ENCODE results near the gene NEMF.

The NEMF gene

DNA sequence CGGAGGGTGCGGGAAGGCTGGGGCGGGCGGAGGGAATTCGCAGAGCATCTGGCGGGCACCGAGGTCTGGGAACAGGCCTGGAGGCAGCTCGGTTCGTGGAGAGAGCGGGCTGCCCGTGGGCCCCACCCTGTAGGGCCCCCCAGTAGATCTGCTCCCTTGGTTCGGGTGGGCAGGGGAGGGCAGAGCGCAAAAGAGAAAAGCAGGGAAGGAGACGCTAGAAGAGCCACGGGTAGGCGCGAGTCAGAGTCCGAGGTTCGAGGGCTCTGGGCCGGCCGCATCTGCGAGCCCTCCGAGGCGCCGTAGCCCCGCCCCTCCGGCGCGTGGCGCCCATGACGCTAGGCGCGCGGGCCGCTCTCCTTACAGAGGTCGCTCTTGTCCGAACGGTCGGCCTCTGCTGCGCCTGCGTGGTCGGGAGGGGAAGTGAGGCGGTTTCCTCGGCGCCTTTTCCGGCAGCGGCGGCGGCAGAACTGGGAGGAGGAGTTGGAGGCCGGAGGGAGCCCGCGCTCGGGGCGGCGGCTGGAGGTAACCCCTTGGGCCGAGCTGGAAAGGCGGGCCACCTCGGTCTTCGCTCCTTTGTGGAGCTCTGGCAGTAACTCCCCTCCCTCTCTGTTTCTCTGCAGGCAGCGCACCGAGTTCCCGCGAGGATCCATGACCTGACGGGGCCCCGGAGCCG lies 40.2 kb upstream of the NEMF start, which contains the start of gene ARF6:
Gene ARF6 (plus strand): TSS at position 447 of the 673 bp plus-strand sequence. CDS start 655 bp downstream, outside the sequence.
- no peaks in the 10 kb centered on the region for H3K9me3 ChIP-seq (ENCODE audit: control insufficient read depth, low read length)
- WGBS, 2 experiments (ENCODE audit: insufficient coverage in 2 of 2): 0% methylated on average over 44 to 66 of the region's 66 CpGs
- H3K27ac ChIP-seq (ENCODE audit: low read depth, low read length, severe bottlenecking): peak within 1 kb of the TSS; percentile 96
- peaks cover 21% of the 10 kb centered on the region for H3K36me3 ChIP-seq (ENCODE audit: control insufficient read depth, insufficient read depth, low read length)
- H3K4me3 ChIP-seq (ENCODE audit: extremely low read depth, insufficient read depth, low read length, poor library complexity, severe bottlenecking): peak within 1 kb of the TSS; percentile 98
- H3K4me1 ChIP-seq (ENCODE audit: control insufficient read depth, insufficient read depth, low read length, poor library complexity, severe bottlenecking): peaks cover 5% of the 10 kb centered on the region

DNA sequence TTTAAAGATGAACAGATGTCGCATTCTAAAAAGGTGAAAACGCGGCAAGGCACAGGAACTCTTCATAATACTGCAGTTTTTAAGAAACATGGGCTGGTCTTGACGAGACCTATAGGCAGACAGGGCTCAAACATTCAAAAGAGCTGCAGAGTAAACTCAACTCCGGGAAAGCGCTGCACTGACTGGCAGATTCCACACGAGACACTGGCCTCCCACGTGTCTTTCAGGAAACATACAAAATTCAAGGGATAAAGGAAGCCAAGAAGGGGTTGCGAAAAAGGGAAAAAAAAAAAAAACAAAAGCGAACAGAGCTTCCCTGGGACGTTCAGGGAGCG lies 39.7 kb upstream of the NEMF start:
- H3K4me3 ChIP-seq (ENCODE audit: extremely low read depth, insufficient read depth, low read length, poor library complexity, severe bottlenecking): peak overlapping the region; percentile 98
- H3K4me1 ChIP-seq (ENCODE audit: control insufficient read depth, insufficient read depth, low read length, poor library complexity, severe bottlenecking): peaks cover 5% of the 10 kb centered on the region
- WGBS, 2 experiments (ENCODE audit: insufficient coverage in 2 of 2): 6 to 9% methylated on average over 9 of the region's 12 CpGs
- H3K27ac ChIP-seq (ENCODE audit: low read depth, low read length, severe bottlenecking): peak overlapping the region; percentile 96
- H3K36me3 ChIP-seq (ENCODE audit: control insufficient read depth, insufficient read depth, low read length): peaks cover 21% of the 10 kb centered on the region
- no peaks in the 10 kb centered on the region for H3K9me3 ChIP-seq (ENCODE audit: control insufficient read depth, low read length)

DNA sequence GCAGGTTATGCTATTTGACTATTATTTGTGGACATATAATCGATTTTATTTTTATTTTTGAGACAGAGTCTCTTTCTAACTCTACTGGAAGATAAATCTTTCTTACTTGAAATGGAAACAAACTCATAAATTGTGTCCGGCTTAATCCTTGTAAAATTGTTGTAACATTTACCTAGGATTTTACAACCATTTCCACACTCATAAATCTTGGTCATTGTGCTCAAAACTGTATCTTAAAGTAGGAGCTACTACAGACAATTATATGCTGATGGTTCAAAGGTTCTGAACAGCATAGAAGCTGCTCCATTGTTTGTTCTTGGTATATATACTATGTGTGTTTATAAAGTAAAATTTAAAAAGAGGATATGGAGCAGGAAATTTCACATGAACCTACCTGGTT lies 35.7 kb upstream of the NEMF start:
- Histone ChIP-seq H3K36me3 (ENCODE audit: control insufficient read depth, insufficient read depth, low read length) (no peaks in the 10 kb centered on the region), H3K9me3 (ENCODE audit: control insufficient read depth, low read length) (no peaks in the 10 kb centered on the region), H3K27ac (ENCODE audit: low read depth, low read length, severe bottlenecking) (no peak overlapping the region), H3K4me3 (ENCODE audit: extremely low read depth, insufficient read depth, low read length, poor library complexity, severe bottlenecking) (no peak overlapping the region), H3K4me1 (ENCODE audit: control insufficient read depth, insufficient read depth, low read length, poor library complexity, severe bottlenecking) (peaks cover 7% of the 10 kb centered on the region)
- WGBS, 2 experiments (ENCODE audit: insufficient coverage in 2 of 2): no CpG with 5 or more reads among the region's 2 CpGs

DNA sequence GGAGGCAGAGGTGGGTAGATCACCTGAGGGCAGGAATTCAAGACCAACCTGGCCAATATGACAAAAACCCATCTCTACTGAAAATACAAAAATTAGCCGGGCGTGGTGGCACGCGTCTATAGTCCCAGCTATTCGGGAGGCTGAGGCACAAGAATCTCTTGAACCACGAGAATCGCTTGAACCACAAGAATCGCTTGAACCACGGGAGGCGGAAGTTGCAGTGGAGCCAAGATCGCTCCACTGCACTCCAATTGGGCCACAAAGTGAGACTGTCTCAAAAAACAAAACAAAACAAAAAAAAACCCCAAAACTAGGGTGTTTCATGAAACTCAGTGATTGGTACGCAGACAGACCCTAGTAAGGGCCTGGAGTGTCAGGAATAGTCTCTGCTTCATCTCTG lies 33.9 kb upstream of the NEMF start:
- WGBS, 2 experiments (ENCODE audit: insufficient coverage in 2 of 2): 96% methylated on average over 10 to 11 of the region's 12 CpGs
- Histone ChIP-seq H3K9me3 (ENCODE audit: control insufficient read depth, low read length) (no peaks in the 10 kb centered on the region), H3K4me1 (ENCODE audit: control insufficient read depth, insufficient read depth, low read length, poor library complexity, severe bottlenecking) (peaks cover 3% of the 10 kb centered on the region), H3K27ac (ENCODE audit: low read depth, low read length, severe bottlenecking) (no peak overlapping the region), H3K36me3 (ENCODE audit: control insufficient read depth, insufficient read depth, low read length) (no peaks in the 10 kb centered on the region), H3K4me3 (ENCODE audit: extremely low read depth, insufficient read depth, low read length, poor library complexity, severe bottlenecking) (no peak overlapping the region)

DNA sequence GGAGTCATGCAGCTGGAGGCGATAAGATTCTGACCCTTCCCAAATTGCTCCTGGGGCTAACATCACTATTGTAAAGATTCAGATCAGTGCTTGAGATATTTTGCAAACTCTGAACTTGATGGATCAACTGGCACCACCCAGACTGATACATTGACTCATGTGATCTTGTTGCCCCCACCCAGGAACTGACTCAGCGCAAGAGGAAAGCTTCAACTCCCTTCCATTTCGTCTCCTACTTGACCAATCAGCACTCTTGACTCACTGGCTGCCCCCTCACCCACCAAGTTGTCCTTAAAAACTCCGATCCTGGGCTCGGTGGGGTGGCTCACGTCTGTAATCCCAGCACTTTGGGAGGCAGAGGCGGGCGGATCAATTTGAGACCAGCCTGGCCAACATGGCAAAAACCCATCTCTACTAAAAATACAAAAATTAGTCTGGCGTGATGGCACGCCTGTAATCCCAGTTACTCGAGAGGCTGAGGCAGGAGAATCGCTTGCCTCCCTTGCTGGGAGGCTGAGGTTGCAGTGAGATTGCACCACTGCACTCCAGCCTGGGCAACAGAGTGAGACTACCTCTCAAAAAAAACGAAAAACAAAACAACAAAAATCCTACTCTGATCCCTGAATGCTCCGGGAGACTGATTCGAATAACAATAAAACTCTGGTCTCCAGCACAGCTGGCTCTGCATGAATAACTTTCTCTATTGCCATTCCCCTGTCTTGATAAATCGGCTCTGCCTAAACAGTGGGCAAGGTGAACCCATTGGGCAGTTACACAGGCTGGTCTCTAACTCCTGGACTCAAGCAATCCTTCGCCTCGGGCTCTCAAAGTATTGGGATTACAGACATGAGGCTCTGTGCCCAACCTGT lies 30.5 kb upstream of the NEMF start:
- Histone ChIP-seq H3K36me3 (ENCODE audit: control insufficient read depth, insufficient read depth, low read length) (no peaks in the 10 kb centered on the region), H3K9me3 (ENCODE audit: control insufficient read depth, low read length) (no peaks in the 10 kb centered on the region), H3K27ac (ENCODE audit: low read depth, low read length, severe bottlenecking) (no peak overlapping the region), H3K4me1 (ENCODE audit: control insufficient read depth, insufficient read depth, low read length, poor library complexity, severe bottlenecking) (peaks cover 3% of the 10 kb centered on the region), H3K4me3 (ENCODE audit: extremely low read depth, insufficient read depth, low read length, poor library complexity, severe bottlenecking) (no peak overlapping the region)
- WGBS, 2 experiments (ENCODE audit: insufficient coverage in 2 of 2): 81 to 89% methylated on average over 13 to 15 of the region's 18 CpGs

DNA sequence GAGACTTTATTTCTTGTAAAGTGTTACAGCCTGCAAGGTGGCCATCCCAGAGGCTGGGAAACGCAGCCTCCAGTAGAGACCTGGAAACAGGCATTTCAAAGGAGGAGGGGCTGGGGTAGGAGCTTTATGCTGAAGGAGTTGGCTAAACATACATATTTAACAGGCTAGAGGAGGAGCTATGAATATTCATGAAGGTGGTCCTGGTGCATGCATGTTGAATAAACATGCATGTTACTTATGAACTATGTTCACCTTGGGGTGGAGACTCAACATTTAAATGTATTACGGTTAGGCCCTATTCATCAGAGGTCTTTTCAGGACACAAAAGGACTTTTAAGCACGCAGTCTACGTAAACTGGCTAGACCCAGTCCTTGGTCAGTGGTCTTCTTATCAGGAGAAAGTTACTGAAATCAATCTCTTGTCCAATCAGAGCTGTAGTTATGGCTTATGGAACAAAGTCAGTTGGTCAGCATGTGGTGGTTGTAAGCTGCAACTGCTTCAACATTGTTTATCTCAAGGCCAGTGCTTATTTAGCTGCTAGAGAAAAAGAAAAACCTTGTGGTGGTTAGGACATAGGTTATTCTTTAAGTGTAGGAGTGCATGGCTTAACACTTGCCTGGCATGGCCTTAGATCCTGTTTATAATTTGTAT lies 28.9 kb upstream of the NEMF start:
- H3K36me3 ChIP-seq (ENCODE audit: control insufficient read depth, insufficient read depth, low read length): no peaks in the 10 kb centered on the region
- H3K27ac ChIP-seq (ENCODE audit: low read depth, low read length, severe bottlenecking): no peak overlapping the region
- no peak overlapping the region for H3K4me3 ChIP-seq (ENCODE audit: extremely low read depth, insufficient read depth, low read length, poor library complexity, severe bottlenecking)
- 94 to 98% methylated on average over 4 of the region's 4 CpGs for WGBS, 2 experiments (ENCODE audit: insufficient coverage in 2 of 2)
- H3K9me3 ChIP-seq (ENCODE audit: control insufficient read depth, low read length): no peaks in the 10 kb centered on the region
- H3K4me1 ChIP-seq (ENCODE audit: control insufficient read depth, insufficient read depth, low read length, poor library complexity, severe bottlenecking): peaks cover 3% of the 10 kb centered on the region

DNA sequence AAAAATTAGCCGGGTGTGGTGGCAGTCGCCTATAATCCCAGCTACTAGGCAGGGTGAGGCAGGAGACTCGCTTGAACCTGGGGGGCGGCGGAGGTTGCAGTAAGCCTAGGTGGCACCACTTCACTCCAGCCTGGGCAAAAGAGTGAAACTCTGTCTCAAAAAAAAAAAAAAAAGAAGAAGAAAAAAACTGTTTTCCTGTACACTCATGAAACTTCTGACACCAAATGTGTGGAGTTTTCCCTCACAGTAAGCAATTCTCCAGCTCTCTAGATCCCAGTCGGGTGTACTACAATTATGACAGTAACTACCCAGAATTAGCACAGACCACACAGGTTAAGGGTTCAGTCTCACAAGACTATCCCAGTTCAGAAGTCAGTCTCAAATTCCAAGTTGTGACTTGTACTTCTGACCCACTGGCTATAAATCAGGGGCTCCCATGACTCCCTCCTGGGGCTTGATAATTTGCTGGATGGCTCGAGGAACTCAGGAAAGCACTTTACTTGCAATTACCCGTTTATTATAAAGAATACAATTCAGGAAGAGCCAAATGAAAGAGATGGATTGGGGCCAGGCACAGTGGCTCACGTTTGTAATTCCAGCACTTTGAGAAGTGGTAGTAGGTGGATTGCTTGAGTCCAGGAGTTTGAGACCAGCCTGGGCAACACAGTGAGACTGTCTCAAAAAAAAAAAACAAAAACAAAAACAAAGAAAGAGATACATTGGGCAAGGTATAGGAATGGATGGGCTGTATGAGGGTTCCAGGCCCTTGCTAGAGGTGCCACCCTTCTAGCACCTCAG lies 27.9 kb upstream of the NEMF start:
- H3K9me3 ChIP-seq (ENCODE audit: control insufficient read depth, low read length): no peaks in the 10 kb centered on the region
- peak overlapping the region; percentile 3 for H3K27ac ChIP-seq (ENCODE audit: low read depth, low read length, severe bottlenecking)
- no peaks in the 10 kb centered on the region for H3K36me3 ChIP-seq (ENCODE audit: control insufficient read depth, insufficient read depth, low read length)
- 84 to 93% methylated on average over 6 of the region's 9 CpGs for WGBS, 2 experiments (ENCODE audit: insufficient coverage in 2 of 2)
- H3K4me1 ChIP-seq (ENCODE audit: control insufficient read depth, insufficient read depth, low read length, poor library complexity, severe bottlenecking): peaks cover 3% of the 10 kb centered on the region
- no peak overlapping the region for H3K4me3 ChIP-seq (ENCODE audit: extremely low read depth, insufficient read depth, low read length, poor library complexity, severe bottlenecking)

DNA sequence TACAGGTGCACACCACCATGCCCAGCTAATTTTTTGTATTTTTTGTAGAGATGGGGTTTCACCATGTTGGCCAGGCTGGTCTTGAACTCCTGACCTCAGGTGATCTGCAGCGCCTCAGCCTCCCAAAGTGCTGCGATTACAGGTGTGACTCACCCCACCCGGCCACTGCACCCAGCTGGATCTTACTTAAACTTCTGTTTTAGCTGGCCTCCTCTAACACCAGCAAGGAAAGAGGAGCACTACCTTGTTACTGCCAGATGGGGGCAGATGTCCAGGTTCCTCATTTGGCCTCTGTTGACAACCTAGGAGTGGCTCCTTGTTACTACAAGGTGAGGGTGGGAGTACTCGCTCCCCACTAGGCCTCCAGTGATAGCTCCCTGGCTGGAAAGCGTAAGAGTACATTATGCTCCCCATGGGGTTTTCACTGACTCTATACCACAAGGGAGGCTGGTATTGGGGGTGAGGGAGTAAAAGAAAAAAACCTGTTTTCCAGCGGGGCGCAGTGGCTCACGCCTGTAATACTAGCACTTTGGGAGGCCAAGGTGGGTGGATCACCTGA lies 27.1 kb upstream of the NEMF start:
- Histone ChIP-seq H3K36me3 (ENCODE audit: control insufficient read depth, insufficient read depth, low read length) (no peaks in the 10 kb centered on the region), H3K4me1 (ENCODE audit: control insufficient read depth, insufficient read depth, low read length, poor library complexity, severe bottlenecking) (peaks cover 3% of the 10 kb centered on the region), H3K4me3 (ENCODE audit: extremely low read depth, insufficient read depth, low read length, poor library complexity, severe bottlenecking) (no peak overlapping the region), H3K27ac (ENCODE audit: low read depth, low read length, severe bottlenecking) (no peak overlapping the region), H3K9me3 (ENCODE audit: control insufficient read depth, low read length) (no peaks in the 10 kb centered on the region)
- WGBS, 2 experiments (ENCODE audit: insufficient coverage in 2 of 2): 79% methylated on average over 5 to 6 of the region's 8 CpGs

DNA sequence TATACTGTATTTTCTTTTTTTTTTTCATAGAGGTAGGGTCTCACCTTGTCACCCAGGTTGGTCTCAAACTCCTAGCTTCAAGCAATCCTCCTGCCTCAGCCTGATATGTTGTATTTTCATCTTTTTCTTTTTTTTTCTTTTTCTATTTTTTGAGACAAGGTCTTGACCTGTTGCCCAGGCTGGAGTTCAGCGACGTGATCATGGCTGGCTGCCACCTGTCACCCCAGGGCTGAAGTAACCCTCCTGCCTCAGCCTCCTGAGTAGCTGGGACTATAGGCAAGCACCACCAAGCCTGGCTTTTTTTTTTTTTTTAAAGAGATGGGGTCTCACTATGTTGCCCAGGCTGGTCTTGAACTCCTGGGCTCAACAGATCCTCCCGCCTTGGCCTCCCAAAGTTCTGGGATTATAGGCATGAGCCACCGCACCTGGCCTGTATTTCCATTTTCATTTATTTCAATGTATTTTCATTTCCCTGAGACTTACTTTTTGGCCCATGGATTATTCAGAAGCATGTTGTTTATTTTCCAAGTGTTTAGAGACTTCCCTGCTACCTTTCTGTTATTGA lies 24.1 kb upstream of the NEMF start:
- H3K4me3 ChIP-seq (ENCODE audit: extremely low read depth, insufficient read depth, low read length, poor library complexity, severe bottlenecking): no peak overlapping the region
- H3K4me1 ChIP-seq (ENCODE audit: control insufficient read depth, insufficient read depth, low read length, poor library complexity, severe bottlenecking): no peaks in the 10 kb centered on the region
- WGBS, 2 experiments (ENCODE audit: insufficient coverage in 2 of 2): 60 to 100% methylated on average over 1 to 4 of the region's 4 CpGs

More for the DNA sequence above, 24.1 kb upstream of the NEMF start:
- Histone ChIP-seq H3K36me3 (ENCODE audit: control insufficient read depth, insufficient read depth, low read length) (no peaks in the 10 kb centered on the region), H3K9me3 (ENCODE audit: control insufficient read depth, low read length) (no peaks in the 10 kb centered on the region), H3K27ac (ENCODE audit: low read depth, low read length, severe bottlenecking) (no peak overlapping the region)
